ENCODE data around the gene PRDX2. TPM values are rescaled to one million over a fixed set of nuclear protein-coding genes. Genes with fewer than 3 reads are reported as not detected.

The PRDX2 gene
- total RNA-seq, 1 experiment from 2014 or later = 271 TPM

DNA sequence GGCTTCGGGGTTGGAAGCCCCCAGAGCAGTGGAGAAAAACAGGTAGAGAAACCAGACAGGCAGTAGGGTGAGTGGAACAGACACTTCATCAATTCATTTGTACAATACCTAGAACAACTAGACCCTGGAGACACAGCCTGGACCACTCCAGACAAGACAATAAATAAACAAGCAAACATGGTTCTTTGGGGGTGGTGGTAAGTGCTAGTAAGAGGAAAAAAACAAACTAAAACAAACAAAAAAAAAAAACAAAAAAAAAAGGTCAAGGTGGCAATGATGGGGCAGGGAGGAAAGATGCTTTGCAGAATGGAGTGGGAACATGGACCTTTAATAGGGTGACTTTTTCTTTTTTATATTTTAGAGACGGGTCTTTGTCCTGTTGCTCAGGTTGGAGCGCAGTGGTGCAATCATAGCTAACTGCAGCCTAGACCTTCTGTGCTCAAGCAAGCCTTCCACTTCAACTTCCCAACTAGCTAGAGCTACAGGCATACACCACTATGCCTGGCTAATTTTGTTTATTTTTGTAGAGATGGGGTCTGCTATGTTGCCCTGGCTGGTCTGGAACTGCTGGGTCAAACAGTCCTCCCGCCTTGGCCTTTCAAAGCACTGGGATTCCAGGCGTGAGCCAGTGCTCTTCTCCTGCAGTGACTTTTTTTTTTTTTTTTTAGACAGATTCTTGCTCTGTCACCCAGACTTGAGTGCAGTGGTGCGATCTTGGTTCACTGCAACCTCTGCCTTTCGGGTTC lies 7.2 kb downstream of the PRDX2 start:
- Histone ChIP-seq H3F3A (ENCODE audit: insufficient read depth, low read depth) (peaks cover 73% of the 10 kb centered on the region), H3K27me3 (ENCODE audit: insufficient read depth, low read depth) (no peaks in the 10 kb centered on the region), H3K9me3 (ENCODE audit: insufficient read depth, low read depth) (no peaks in the 10 kb centered on the region), H2AFZ (no peak overlapping the region), H3K9me2 (ENCODE audit: insufficient read depth) (no peaks in the 10 kb centered on the region), H4K20me1 (ENCODE audit: insufficient read depth) (peaks cover 18% of the 10 kb centered on the region), H3K4me3 (peak overlapping the region; percentile 73; the same call in 1 of the 2 replicates), H3K4me1 (replicated peaks; ENCODE audit: insufficient read depth) (peaks cover 33% of the 10 kb centered on the region), H3K27ac (peak overlapping the region; percentile 78), H3K79me2 (ENCODE audit: low read depth) (peaks cover 32% of the 10 kb centered on the region), H3K4me2 (peak overlapping the region; percentile 91), H3K36me3 (ENCODE audit: low read depth) (peaks cover under 1% of the 10 kb centered on the region; the same call in 1 of the 2 replicates)
- intact Hi-C loops (cut with micrococcal nuclease; ENCODE audit: unreplicated experiment) = no loop called here
- TF ChIP-seq, protein P1, sequence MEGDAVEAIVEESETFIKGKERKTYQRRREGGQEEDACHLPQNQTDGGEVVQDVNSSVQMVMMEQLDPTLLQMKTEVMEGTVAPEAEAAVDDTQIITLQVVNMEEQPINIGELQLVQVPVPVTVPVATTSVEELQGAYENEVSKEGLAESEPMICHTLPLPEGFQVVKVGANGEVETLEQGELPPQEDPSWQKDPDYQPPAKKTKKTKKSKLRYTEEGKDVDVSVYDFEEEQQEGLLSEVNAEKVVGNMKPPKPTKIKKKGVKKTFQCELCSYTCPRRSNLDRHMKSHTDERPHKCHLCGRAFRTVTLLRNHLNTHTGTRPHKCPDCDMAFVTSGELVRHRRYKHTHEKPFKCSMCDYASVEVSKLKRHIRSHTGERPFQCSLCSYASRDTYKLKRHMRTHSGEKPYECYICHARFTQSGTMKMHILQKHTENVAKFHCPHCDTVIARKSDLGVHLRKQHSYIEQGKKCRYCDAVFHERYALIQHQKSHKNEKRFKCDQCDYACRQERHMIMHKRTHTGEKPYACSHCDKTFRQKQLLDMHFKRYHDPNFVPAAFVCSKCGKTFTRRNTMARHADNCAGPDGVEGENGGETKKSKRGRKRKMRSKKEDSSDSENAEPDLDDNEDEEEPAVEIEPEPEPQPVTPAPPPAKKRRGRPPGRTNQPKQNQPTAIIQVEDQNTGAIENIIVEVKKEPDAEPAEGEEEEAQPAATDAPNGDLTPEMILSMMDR (conservative IDR thresholded peaks at IDR 0.05) = no peak
- TF ChIP-seq EZH2 (IDR thresholded peaks at IDR 0.05; ENCODE audit: low read depth) = no peak
- ChIA-PET CTCF (interaction anchor here (0.7 to 1.4 kb wide), 2 partner anchors 42 to 147 kb away, joined by 4 to 5 read pairs; no protein-coding TSS in a partner anchor), POLR2A (ENCODE audit: unreplicated experiment) (interaction anchor here (0.7 kb wide), 3 partner anchors 29 to 43 kb away, joined by 18 to 38 read pairs (median 20); no protein-coding TSS in a partner anchor)
- BruUV-seq (replicated peaks) = no TSS peak
- no peak for DNase-seq

DNA sequence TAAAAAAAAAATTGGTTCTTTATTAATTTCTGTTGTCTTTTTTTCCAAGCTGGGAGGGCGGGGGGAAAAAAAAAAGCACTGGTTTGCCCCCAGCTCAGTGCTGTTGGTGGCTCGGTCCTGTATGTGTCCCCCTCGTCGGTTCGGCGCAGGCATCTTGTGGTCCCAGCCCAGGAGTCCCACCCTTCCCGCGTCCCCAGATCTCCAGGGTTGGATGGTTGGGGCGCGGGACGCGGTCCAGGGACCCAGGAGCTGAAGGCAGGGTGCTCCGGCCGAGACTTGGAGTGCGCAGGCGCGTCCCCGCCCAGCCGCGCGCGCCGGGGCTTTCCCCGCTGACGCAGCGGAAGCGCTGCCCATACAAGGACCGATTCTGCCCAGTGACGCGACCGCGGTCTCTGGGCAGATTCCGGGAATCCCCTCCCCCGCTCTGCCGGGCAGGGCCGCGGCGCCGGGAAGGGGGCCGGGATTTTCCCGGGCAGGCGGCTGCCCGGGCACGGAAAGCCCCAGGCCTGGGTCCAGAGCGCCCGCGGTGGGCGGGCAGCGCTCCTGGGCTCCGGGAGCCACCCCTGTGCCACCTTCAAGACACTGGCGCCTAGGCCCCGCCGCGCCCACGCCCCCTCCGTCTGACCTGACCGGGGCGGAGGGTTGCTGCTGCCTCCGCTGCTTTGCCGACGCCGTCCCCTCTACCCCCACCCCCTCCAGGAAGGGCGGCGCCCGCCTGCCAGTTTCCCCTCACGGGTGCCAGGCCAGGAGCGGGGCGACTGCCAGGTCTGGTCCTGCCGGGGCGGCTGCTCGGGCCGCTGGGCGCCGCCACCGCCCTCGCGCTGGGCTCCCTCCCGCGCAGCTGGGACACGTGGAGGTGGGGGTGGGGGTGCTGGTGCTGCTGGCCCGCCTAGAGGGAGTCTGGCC lies 8.1 kb downstream of the PRDX2 start:
- POLR2A ChIA-PET (ENCODE audit: unreplicated experiment) = interaction anchor here (0.6 to 3.8 kb wide), 7 partner anchors 12 to 399 kb away, joined by 3 to 59 read pairs (median 8); no protein-coding TSS in a partner anchor
- H3K79me2 ChIP-seq (ENCODE audit: low read depth) = peaks cover 33% of the 10 kb centered on the region
- H2AFZ ChIP-seq = no peak overlapping the region
- H3K9me2 ChIP-seq (ENCODE audit: insufficient read depth) = no peaks in the 10 kb centered on the region
- peak overlapping the region; percentile 78 for H3K27ac ChIP-seq
- no peaks in the 10 kb centered on the region for H3K9me3 ChIP-seq (ENCODE audit: insufficient read depth, low read depth)
- intact Hi-C loops (cut with micrococcal nuclease; ENCODE audit: unreplicated experiment) = no loop called here
- peak overlapping the region; percentile 91 for H3K4me2 ChIP-seq
- TF ChIP-seq EZH2 (IDR thresholded peaks at IDR 0.05; ENCODE audit: low read depth) = no peak
- TF ChIP-seq, protein P1 (conservative IDR thresholded peaks at IDR 0.05) = no peak; the same call in 1 of the 2 replicates
- H4K20me1 ChIP-seq (ENCODE audit: insufficient read depth) = peaks cover 18% of the 10 kb centered on the region
- peaks cover 73% of the 10 kb centered on the region for H3F3A ChIP-seq (ENCODE audit: insufficient read depth, low read depth)
- peak; percentile 87 to 94 for DNase-seq
- H3K36me3 ChIP-seq (ENCODE audit: low read depth) = no peaks in the 10 kb centered on the region; the same call in 1 of the 2 replicates
- H3K4me1 ChIP-seq (replicated peaks; ENCODE audit: insufficient read depth) = peaks cover 40% of the 10 kb centered on the region
- TSS peak; percentile 27 for BruUV-seq (replicated peaks)
- CTCF ChIA-PET = interaction anchor here (0.6 to 2.2 kb wide), 5 partner anchors 11 to 113 kb away, joined by 3 to 11 read pairs (median 4); no protein-coding TSS in a partner anchor
- no peaks in the 10 kb centered on the region for H3K27me3 ChIP-seq (ENCODE audit: insufficient read depth, low read depth)
- peak overlapping the region; percentile 73 for H3K4me3 ChIP-seq

GRCh38 chr19:12792853-12793289 lies 8.7 kb downstream of the PRDX2 start:
- Histone ChIP-seq H3K36me3 (ENCODE audit: low read depth) (no peaks in the 10 kb centered on the region; the same call in 1 of the 2 replicates), H3K9me3 (ENCODE audit: insufficient read depth, low read depth) (no peaks in the 10 kb centered on the region), H3K4me1 (replicated peaks; ENCODE audit: insufficient read depth) (peaks cover 47% of the 10 kb centered on the region), H3K27me3 (ENCODE audit: insufficient read depth, low read depth) (no peaks in the 10 kb centered on the region), H3F3A (ENCODE audit: insufficient read depth, low read depth) (peaks cover 76% of the 10 kb centered on the region), H3K4me3 (peak overlapping the region; percentile 73), H2AFZ (no peak overlapping the region), H3K27ac (peak overlapping the region; percentile 78), H3K9me2 (ENCODE audit: insufficient read depth) (no peaks in the 10 kb centered on the region), H3K79me2 (ENCODE audit: low read depth) (peaks cover 40% of the 10 kb centered on the region), H3K4me2 (peak overlapping the region; percentile 91), H4K20me1 (ENCODE audit: insufficient read depth) (peaks cover 18% of the 10 kb centered on the region)
- POLR2A ChIA-PET (ENCODE audit: unreplicated experiment) = interaction anchor here (0.6 to 3.8 kb wide), 7 partner anchors 11 to 399 kb away, joined by 3 to 59 read pairs (median 6); no protein-coding TSS in a partner anchor
- no TSS peak for BruUV-seq (replicated peaks)
- intact Hi-C loops (cut with micrococcal nuclease; ENCODE audit: unreplicated experiment) = no loop called here
- no peak for TF ChIP-seq EZH2 (IDR thresholded peaks at IDR 0.05; ENCODE audit: low read depth)
- TF ChIP-seq, protein P1 (conservative IDR thresholded peaks at IDR 0.05) = no peak
- CTCF ChIA-PET = interaction anchor here (0.6 to 2.2 kb wide), 5 partner anchors 11 to 113 kb away, joined by 4 to 11 read pairs (median 7); no protein-coding TSS in a partner anchor
- no peak for DNase-seq
